GM10266 (cell line): ENCODE results near the gene CZIB.

Experiments
- DNase-seq: peaks from one replicate; pipeline ENCODE4 v3.0.0; 2012; ENCODE audit errors: extremely low spot score
- CTCF ChIP-seq: IDR thresholded peaks from 2 replicates; pipeline ENCODE4 v1.5.1; 2012; ENCODE audit warnings: mild to moderate bottlenecking, low read depth; ENCODE audit not compliant: control insufficient read depth, insufficient read depth; ENCODE audit errors: missing control alignments

Gene CZIB

GRCh38 chr1:53220171-53220961 lies at the start of gene CZIB:
CZIB (minus strand) TSS chr1:53220634; CDS start chr1:53220575, 59 bp downstream.
- no peak for TF ChIP-seq CTCF

GRCh38 chr1:53270107-53270506 lies 49.7 kb upstream of the CZIB start:
- TF ChIP-seq CTCF: no peak

More at GRCh38 chr1:53220171-53220961, at the start of gene CZIB:
- DNase-seq: peak; percentile 90

GRCh38 chr1:53267761-53268160 lies 47.3 kb upstream of the CZIB start:
- no peak for DNase-seq
- no peak for TF ChIP-seq CTCF

More at GRCh38 chr1:53270107-53270506, 49.7 kb upstream of the CZIB start:
- no peak for DNase-seq

- TF ChIP-seq CTCF: peak; percentile 10
- no peak for DNase-seq
These were observed 45.6 kb upstream of the CZIB start for GRCh38 chr1:53266038-53266437.

GRCh38 chr1:53265581-53265980 lies 45.1 kb upstream of the CZIB start:
- no peak for DNase-seq
- TF ChIP-seq CTCF: no peak

- no peak for DNase-seq
- TF ChIP-seq CTCF: no peak
These were observed 43.6 kb upstream of the CZIB start for GRCh38 chr1:53264048-53264447.

- no peak for DNase-seq
- TF ChIP-seq CTCF: no peak
These were observed 41.6 kb upstream of the CZIB start for GRCh38 chr1:53262000-53262399.
